Measurements from ENCODE around the gene TTC39B.

GRCh38 chr9:15268317-15268716 is 38.7 kb downstream of the TTC39B start:
- TF ChIP-seq CEBPB (IDR thresholded peaks at IDR 0.05; ENCODE audit: low read depth) = no peak
- no peak for TF ChIP-seq REST (IDR thresholded peaks at IDR 0.05; ENCODE audit: low read depth)
- no peak for TF ChIP-seq CTCF (IDR thresholded peaks at IDR 0.05 in 2 of 3, conservative IDR thresholded peaks at IDR 0.05 in 1 of 3; ENCODE audit: borderline replicate concordance in 1 of 3, insufficient read depth in 1 of 3, low read depth in 2 of 3, low read length in 2 of 3)
